Naive thymus-derived CD4-positive, alpha-beta T cell (primary cell): Measurements from ENCODE around the gene RSPO4. TPM values are rescaled to one million over a fixed set of nuclear protein-coding genes. Genes with fewer than 3 reads are reported as not detected.
"Not testable (repeated sequence)": the region's sequence is repeated elsewhere in the genome, so short reads cannot be mapped to it uniquely, and the experiment has no call there.

Experiments
- ATAC-seq: fragments of 150-1000 bp; cut with Tn5 transposase; 2 replicates; pipeline ENCODE4 v1.10.0; 2021; ENCODE audit warnings: mild to moderate bottlenecking, moderate library complexity
- CTCF ChIA-PET: fragments of 350-600 bp; sonication (Branson Sonifier 250); formaldehyde crosslinking; loops from one replicate; lab custom pipeline; 2021; ENCODE audit warnings: antibody characterized with exemption; lab: Charles Lee
- POLR2A ChIA-PET: fragments of 350-600 bp; sonication (Branson Sonifier 250); formaldehyde crosslinking; loops from one replicate; lab custom pipeline; 2021; ENCODE audit warnings: antibody characterized with exemption, inconsistent platforms; lab: Charles Lee
- DNase-seq, 9 donors: peaks; one replicate each; pipeline versions ENCODE4 v3.0.0 to v3.0.0-alpha.2; 2020 to 2022; ENCODE audit warnings: mixed read lengths in 1 of 9
- H3K27ac ChIP-seq: one replicate; pipeline ENCODE4 v1.7.0; 2013; ENCODE audit warnings: mild to moderate bottlenecking, low read depth, low read length, moderate library complexity
- H3K27me3 ChIP-seq, 2 donors: one replicate each; pipeline ENCODE4 v1.7.0; 2013; ENCODE audit warnings: low read length in 2 of 2, mild to moderate bottlenecking in 2 of 2, moderate library complexity in 2 of 2; ENCODE audit not compliant: control insufficient read depth in 2 of 2, insufficient read depth in 2 of 2
- H3K36me3 ChIP-seq, 3 experiments: 1 replicate in 2 of 3; 2 replicates in 1 of 3; pipeline ENCODE4 v1.7.0; 2013; ENCODE audit warnings: low read length in 3 of 3, mild to moderate bottlenecking in 3 of 3, moderate library complexity in 1 of 3; ENCODE audit not compliant: insufficient read depth in 3 of 3, control insufficient read depth in 2 of 3
- H3K4me1 ChIP-seq, 2 donors: one replicate each; pipeline ENCODE4 v1.7.0; 2013; ENCODE audit warnings: low read length in 2 of 2, mild to moderate bottlenecking in 2 of 2, moderate library complexity in 1 of 2; ENCODE audit not compliant: control insufficient read depth in 2 of 2, insufficient read depth in 2 of 2
- H3K4me3 ChIP-seq: 2 replicates; pipeline ENCODE4 v1.7.0; 2013; ENCODE audit warnings: mild to moderate bottlenecking, low read length
- H3K9me3 ChIP-seq, 3 experiments: 1 replicate in 2 of 3; 2 replicates in 1 of 3; pipeline ENCODE4 v1.7.0; 2013; ENCODE audit warnings: low read length in 3 of 3; ENCODE audit not compliant: control insufficient read depth in 2 of 3
- H3K27ac Mint-ChIP-seq, 9 donors: one replicate each; pipeline ENCODE4 v1.8.0; 2020 to 2022; ENCODE audit warnings: mixed read lengths in 9 of 9, mild to moderate bottlenecking in 8 of 9, moderate library complexity in 5 of 9, inconsistent platforms in 2 of 9
- H3K27me3 Mint-ChIP-seq, 5 donors: one replicate each; pipeline ENCODE4 v1.8.0; 2021 to 2022; ENCODE audit warnings: mixed read lengths in 5 of 5, mild to moderate bottlenecking in 1 of 5
- H3K36me3 Mint-ChIP-seq, 5 donors: one replicate each; pipeline ENCODE4 v1.8.0; 2020 to 2022; ENCODE audit warnings: mixed read lengths in 5 of 5, mild to moderate bottlenecking in 3 of 5, inconsistent platforms in 1 of 5
- H3K4me1 Mint-ChIP-seq, 7 donors: one replicate each; pipeline ENCODE4 v1.8.0; 2020 to 2022; ENCODE audit warnings: mixed read lengths in 7 of 7, mild to moderate bottlenecking in 3 of 7, inconsistent platforms in 1 of 7
- H3K4me3 Mint-ChIP-seq, 10 donors: one replicate each; pipeline ENCODE4 v1.8.0; 2020 to 2022; ENCODE audit warnings: mild to moderate bottlenecking in 10 of 10, mixed read lengths in 10 of 10, moderate library complexity in 6 of 10, inconsistent platforms in 2 of 10
- H3K9me3 Mint-ChIP-seq, 11 donors: one replicate each; pipeline ENCODE4 v1.8.0; 2020 to 2022; ENCODE audit warnings: mixed read lengths in 11 of 11, mild to moderate bottlenecking in 4 of 11, inconsistent platforms in 1 of 11, moderate library complexity in 1 of 11
- intact Hi-C, 2 donors: fragments of 100-400 bp; cut with micrococcal nuclease; formaldehyde crosslinking; loops; one replicate each; pipeline ENCODE4 v1.15.1; 2023
- polyA plus RNA-seq, 2 donors: library from polyadenylated mRNA; unstranded; fragments of 300-500 nt; fragmentation: Illumina TruSeq; gene quantifications; one replicate each; pipeline ENCODE4 v1.2.3, GENCODE V29; 2021
- total RNA-seq, 6 experiments: library from RNA in 5 of 6; stranded (reverse) in 5 of 6; gene quantifications; 1 replicate in 5 of 6; 2 replicates in 1 of 6; pipeline ENCODE4 v1.2.3 and lab custom pipeline; 2021 to 2026

The RSPO4 gene
- total and polyA plus RNA-seq, 7 experiments from 2014 or later: 0.19 to 0.40 (median 0.23) TPM; not detected in 3

DNA sequence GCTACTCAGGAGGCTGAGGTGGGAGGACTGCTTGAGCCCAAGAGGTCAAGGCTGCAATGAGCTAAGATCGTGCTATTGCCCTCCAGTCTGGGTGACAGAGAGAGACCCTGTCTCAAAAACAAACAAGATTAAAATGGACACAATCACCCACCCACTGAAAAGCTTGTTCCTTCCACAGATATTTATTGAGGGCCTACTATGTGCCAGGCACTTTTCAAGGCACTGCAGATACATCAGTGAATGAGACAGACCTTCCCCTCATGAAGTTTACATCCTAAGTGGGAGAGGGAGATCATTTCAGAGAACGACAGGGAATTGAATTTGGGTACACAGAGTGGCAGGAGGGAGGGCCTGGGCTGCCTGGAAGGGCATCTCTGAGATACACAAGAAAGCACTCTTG, 14.4 kb downstream of the RSPO4 start:
- DNase-seq: no peak

GRCh38 chr20:986733-987355, 15.3 kb downstream of the RSPO4 start:
- no peak for ATAC-seq

More for the DNA sequence above, 14.4 kb downstream of the RSPO4 start:
- Histone ChIP-seq H3K9me3 (no peaks in the 10 kb centered on the region), H3K27ac (no peak overlapping the region), H3K4me3 (no peak overlapping the region), H3K36me3 (no peaks in the 10 kb centered on the region), H3K4me1 (no peaks in the 10 kb centered on the region), H3K27me3 (no peaks in the 10 kb centered on the region)
- no peak for ATAC-seq
- Mint-ChIP-seq H3K27ac (no peak overlapping the region), H3K4me3 (no peak overlapping the region), H3K36me3 (no peaks in the 10 kb centered on the region), H3K9me3 (peaks cover 0 to 2% (median 0%) of the 10 kb centered on the region in 11 donors), H3K4me1 (no peaks in the 10 kb centered on the region), H3K27me3 (peaks cover 17 to 52% (median 30%) of the 10 kb centered on the region in 5 donors)
- POLR2A ChIA-PET: interaction anchor here (0.9 kb wide), 1 partner anchor 25 kb away, joined by 3 read pairs; no protein-coding TSS in a partner anchor
- intact Hi-C loops: no loop called here
- CTCF ChIA-PET: no interaction called here

GRCh38 chr20:984994-985393, 17.1 kb downstream of the RSPO4 start:
- H3K4me1 ChIP-seq, POLR2A ChIA-PET, CTCF ChIA-PET, H3K4me1 Mint-ChIP-seq, H3K9me3 ChIP-seq, H3K36me3 ChIP-seq, intact Hi-C loops, H3K27ac Mint-ChIP-seq, H3K9me3 Mint-ChIP-seq, H3K4me3 Mint-ChIP-seq, H3K36me3 Mint-ChIP-seq, ATAC-seq, DNase-seq, H3K27ac ChIP-seq, H3K27me3 ChIP-seq, H3K4me3 ChIP-seq: not testable (repeated sequence)
- peaks cover 7 to 46% (median 30%) of the 10 kb centered on the region in 5 donors for H3K27me3 Mint-ChIP-seq

More at GRCh38 chr20:986733-987355, 15.3 kb downstream of the RSPO4 start:
- H3K9me3 ChIP-seq: no peaks in the 10 kb centered on the region
- Mint-ChIP-seq H3K36me3 (no peaks in the 10 kb centered on the region), H3K4me3 (no peak overlapping the region), H3K27me3 (peaks cover 13 to 49% (median 30%) of the 10 kb centered on the region in 5 donors), H3K4me1 (no peaks in the 10 kb centered on the region), H3K9me3 (peaks cover 0 to 2% (median 0%) of the 10 kb centered on the region in 11 donors), H3K27ac (no peak overlapping the region)
- no peak for DNase-seq
- no peak overlapping the region for H3K27ac ChIP-seq
- H3K4me1 ChIP-seq: no peaks in the 10 kb centered on the region
- intact Hi-C loops: no loop called here
- no peaks in the 10 kb centered on the region for H3K27me3 ChIP-seq
- no peak overlapping the region for H3K4me3 ChIP-seq
- POLR2A ChIA-PET: interaction anchor here (0.9 kb wide), 1 partner anchor 26 kb away, joined by 3 read pairs; no protein-coding TSS in a partner anchor
- no peaks in the 10 kb centered on the region for H3K36me3 ChIP-seq
- CTCF ChIA-PET: no interaction called here

DNA sequence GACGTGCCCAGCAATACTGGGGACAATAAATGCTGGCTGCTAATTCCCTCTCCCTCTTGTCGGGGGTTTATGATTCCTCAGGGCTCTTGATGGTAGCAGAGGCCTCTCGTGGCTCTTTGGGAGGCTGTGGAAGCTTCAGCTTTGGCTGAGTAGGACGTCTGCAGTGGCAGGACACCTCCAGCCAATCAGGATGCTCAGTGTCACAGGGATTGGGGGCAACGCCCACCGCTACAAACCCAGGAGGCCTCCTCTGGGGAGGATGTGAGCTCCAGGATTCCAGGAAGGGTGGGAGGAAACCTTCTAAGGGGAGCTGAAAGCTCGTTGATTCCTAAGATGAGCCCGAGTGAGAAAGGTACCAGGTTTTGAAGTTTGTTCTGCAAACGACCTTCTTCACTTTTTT, 19.4 kb downstream of the RSPO4 start:
- no peaks in the 10 kb centered on the region for H3K9me3 ChIP-seq
- H3K4me1 Mint-ChIP-seq: no peaks in the 10 kb centered on the region
- CTCF ChIA-PET: no interaction called here

GRCh38 chr20:977021-977420, 25.1 kb downstream of the RSPO4 start:
- H3K27ac ChIP-seq: no peak overlapping the region

More for the DNA sequence above, 19.4 kb downstream of the RSPO4 start:
- peaks cover 7 to 40% (median 23%) of the 10 kb centered on the region in 5 donors for H3K27me3 Mint-ChIP-seq
- no peaks in the 10 kb centered on the region for H3K4me1 ChIP-seq
- peaks cover 0 to 2% (median 0%) of the 10 kb centered on the region in 11 donors for H3K9me3 Mint-ChIP-seq
- no peak overlapping the region for H3K4me3 Mint-ChIP-seq
- H3K27me3 ChIP-seq: no peaks in the 10 kb centered on the region
- intact Hi-C loops: no loop called here
- no peak for DNase-seq
- POLR2A ChIA-PET: no interaction called here
- no peak overlapping the region for H3K4me3 ChIP-seq
- H3K36me3 ChIP-seq: no peaks in the 10 kb centered on the region
- no peak for ATAC-seq
- no peak overlapping the region for H3K27ac ChIP-seq
- H3K27ac Mint-ChIP-seq: no peak overlapping the region
- H3K36me3 Mint-ChIP-seq: no peaks in the 10 kb centered on the region

DNA sequence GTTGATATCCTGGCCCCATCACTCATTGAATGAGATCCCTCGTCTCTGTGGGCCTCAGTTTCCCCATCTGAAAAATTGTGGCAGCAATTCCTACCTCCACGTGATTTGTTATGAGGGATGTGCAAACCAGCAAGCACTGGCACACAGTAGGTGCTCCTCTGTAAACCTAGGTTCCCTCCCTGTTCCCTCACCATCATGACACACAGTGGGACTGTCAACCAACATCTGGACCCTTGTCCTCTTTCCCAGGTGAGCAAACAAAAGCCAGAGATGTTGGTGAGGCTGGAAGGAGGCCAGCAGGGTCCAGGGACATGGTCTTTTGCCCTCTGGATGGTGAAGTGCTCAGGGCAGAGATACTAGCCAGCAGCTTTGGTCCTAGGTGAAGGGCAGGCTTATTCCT, 26.1 kb downstream of the RSPO4 start:
- Histone ChIP-seq H3K36me3 (no peaks in the 10 kb centered on the region), H3K4me3 (no peak overlapping the region), H3K4me1 (no peaks in the 10 kb centered on the region), H3K27ac (no peak overlapping the region), H3K27me3 (no peaks in the 10 kb centered on the region), H3K9me3 (no peaks in the 10 kb centered on the region)
- H3K27ac Mint-ChIP-seq: no peak overlapping the region
- CTCF ChIA-PET: interaction anchor here (1.4 kb wide), 1 partner anchor 18 kb away, joined by 5 read pairs; no protein-coding TSS in a partner anchor
- H3K4me3 Mint-ChIP-seq: no peak overlapping the region
- ATAC-seq: no peak
- no peak for DNase-seq
- H3K36me3 Mint-ChIP-seq: no peaks in the 10 kb centered on the region
- H3K9me3 Mint-ChIP-seq: no peaks in the 10 kb centered on the region
- peaks cover 0 to 4% (median 2%) of the 10 kb centered on the region in 7 donors for H3K4me1 Mint-ChIP-seq
- H3K27me3 Mint-ChIP-seq: peaks cover 0 to 12% (median 0%) of the 10 kb centered on the region in 5 donors
- intact Hi-C loops: loop anchor here in 1 of 2 donors (10.0 kb wide), 1 partner anchor 129 kb away; no protein-coding TSS in a partner anchor
- POLR2A ChIA-PET: no interaction called here

More at GRCh38 chr20:977021-977420, 25.1 kb downstream of the RSPO4 start:
- no peaks in the 10 kb centered on the region for H3K27me3 ChIP-seq
- intact Hi-C loops: loop anchor here in 1 of 2 donors (10.0 kb wide), 1 partner anchor 128 kb away; no protein-coding TSS in a partner anchor
- Mint-ChIP-seq H3K27me3 (peaks cover 0 to 17% (median 4%) of the 10 kb centered on the region in 5 donors), H3K9me3 (no peaks in the 10 kb centered on the region), H3K27ac (no peak overlapping the region), H3K36me3 (no peaks in the 10 kb centered on the region), H3K4me3 (no peak overlapping the region), H3K4me1 (peaks cover 0 to 4% (median 2%) of the 10 kb centered on the region in 7 donors)
- H3K4me3 ChIP-seq: no peak overlapping the region
- no peaks in the 10 kb centered on the region for H3K9me3 ChIP-seq
- ATAC-seq (no peak), DNase-seq (no peak)
- ChIA-PET POLR2A (no interaction called here), CTCF (interaction anchor here (1.4 kb wide), 1 partner anchor 19 kb away, joined by 5 read pairs; no protein-coding TSS in a partner anchor)
- H3K4me1 ChIP-seq: no peaks in the 10 kb centered on the region
- no peaks in the 10 kb centered on the region for H3K36me3 ChIP-seq
